Ovary (tissue), 3 donors: ENCODE results near the gene SLC4A2.

Experiments
- POLR2A ChIP-seq: fragments of 450-650 bp; IDR thresholded peaks from one replicate; pipeline ENCODE4 v1.6.1; 2017; ENCODE audit warnings: antibody characterized with exemption, mild to moderate bottlenecking, moderate library complexity
- TF ChIP-seq, protein P1 (sequence below), 3 donors: fragments of 450-650 bp in 2 of 3; fragments of 200-600 bp in 1 of 3; IDR thresholded peaks; one replicate each; pipeline versions ENCODE4 v1.5.1 to v1.8.0; 2016 to 2022; ENCODE audit warnings: antibody characterized with exemption in 3 of 3, mild to moderate bottlenecking in 1 of 3
- donor health status: DM: no; HTN: no; CAD: no.

GRCh38 chr7:151104411-151105235, 45.2 kb downstream of the SLC4A2 start:
- no peak for TF ChIP-seq POLR2A
- TF ChIP-seq, protein P1, sequence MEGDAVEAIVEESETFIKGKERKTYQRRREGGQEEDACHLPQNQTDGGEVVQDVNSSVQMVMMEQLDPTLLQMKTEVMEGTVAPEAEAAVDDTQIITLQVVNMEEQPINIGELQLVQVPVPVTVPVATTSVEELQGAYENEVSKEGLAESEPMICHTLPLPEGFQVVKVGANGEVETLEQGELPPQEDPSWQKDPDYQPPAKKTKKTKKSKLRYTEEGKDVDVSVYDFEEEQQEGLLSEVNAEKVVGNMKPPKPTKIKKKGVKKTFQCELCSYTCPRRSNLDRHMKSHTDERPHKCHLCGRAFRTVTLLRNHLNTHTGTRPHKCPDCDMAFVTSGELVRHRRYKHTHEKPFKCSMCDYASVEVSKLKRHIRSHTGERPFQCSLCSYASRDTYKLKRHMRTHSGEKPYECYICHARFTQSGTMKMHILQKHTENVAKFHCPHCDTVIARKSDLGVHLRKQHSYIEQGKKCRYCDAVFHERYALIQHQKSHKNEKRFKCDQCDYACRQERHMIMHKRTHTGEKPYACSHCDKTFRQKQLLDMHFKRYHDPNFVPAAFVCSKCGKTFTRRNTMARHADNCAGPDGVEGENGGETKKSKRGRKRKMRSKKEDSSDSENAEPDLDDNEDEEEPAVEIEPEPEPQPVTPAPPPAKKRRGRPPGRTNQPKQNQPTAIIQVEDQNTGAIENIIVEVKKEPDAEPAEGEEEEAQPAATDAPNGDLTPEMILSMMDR (IDR thresholded peaks at IDR 0.05) = no peak
